ENCODE results near the gene SLC25A48.

SLC25A48 gene

DNA sequence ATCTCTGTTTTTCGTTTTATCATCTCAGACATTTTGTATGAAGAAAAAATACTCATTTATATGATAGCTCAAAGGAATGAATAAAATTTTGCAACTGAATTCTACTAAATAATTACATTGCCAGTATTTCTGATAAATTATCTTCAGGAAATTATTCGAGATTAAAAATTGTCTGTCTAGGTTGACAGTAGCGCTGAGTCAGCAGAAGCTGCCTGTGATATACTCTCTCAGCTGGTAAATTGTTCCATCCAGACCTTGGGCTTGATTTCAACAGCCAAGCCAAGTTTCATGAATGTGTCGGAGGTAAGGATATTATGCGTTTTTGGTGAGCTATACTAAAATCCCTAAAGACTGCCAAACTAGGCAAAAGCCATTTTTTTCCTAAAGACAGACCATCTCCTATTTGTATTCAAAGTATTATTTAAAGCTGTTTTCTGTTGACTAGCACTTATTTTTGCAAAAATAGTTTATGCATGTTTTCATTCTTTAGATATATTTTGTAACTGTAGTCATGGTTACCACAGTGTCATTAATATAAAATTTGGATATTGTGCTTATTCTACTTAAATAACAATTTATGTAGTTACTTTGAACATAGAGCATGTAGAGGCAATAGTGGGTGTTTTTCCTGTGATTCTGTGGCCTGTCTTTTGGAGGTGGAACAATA, 102.9 kb downstream of the SLC25A48 start:
- DNase-seq, result no peak
